HG02840 (cell line): ENCODE results near the gene SAP30L.
A peak's percentile ranks its signal among the peaks of the same experiment; 100 is the strongest.

Source experiments
- ATAC-seq: cut with Tn5 transposase; IDR thresholded peaks from one replicate; pipeline ENCODE4 v1.9.1; 2021; ENCODE audit warnings: mild to moderate bottlenecking, moderate library complexity, moderate number of reproducible peaks; ENCODE audit not compliant: unreplicated experiment, low FRiP score

The SAP30L gene

DNA sequence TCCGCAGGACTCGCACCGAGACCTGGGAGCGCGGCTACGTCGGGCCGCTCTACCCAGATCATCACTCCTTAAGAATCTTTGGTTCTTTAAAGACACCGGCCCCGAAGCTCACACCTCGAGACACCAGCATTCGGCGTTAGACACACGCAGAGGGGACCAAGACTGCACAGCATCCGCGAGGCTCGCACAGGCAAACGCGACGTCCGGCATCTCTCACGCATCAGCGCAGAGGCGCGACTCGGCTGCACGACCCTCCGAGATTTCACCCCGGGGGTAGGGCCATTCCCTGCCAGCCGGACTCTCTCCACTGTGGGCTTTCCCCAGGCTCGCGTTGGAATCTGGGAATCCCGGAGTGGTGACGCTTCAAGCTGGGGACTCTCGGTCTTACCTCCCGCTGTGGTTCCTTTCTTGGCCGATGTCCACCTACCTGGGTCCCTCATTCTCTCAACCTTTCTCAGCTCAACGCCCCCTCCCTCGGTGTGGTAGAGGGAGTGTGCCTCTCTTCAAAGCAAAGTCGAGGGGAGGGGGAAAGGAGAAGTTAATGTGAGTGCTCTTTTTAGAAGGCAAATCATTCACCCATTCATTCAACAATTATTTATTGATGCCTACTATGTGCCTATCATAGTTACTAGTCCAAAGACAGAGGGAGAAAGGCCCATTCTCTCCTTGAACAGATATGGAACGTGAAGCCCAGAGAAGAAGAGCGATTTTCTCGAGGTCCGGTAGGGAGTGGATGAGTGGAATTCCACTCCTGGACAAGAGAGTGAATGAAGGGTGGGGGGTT is 33.6 kb downstream of the SAP30L start:
- no peak for ATAC-seq

- no peak for ATAC-seq
Observed at GRCh38 chr5:154479944-154480750, 34.4 kb downstream of the SAP30L start.

- ATAC-seq = no peak
Observed at GRCh38 chr5:154480847-154481246, 35.0 kb downstream of the SAP30L start.

DNA sequence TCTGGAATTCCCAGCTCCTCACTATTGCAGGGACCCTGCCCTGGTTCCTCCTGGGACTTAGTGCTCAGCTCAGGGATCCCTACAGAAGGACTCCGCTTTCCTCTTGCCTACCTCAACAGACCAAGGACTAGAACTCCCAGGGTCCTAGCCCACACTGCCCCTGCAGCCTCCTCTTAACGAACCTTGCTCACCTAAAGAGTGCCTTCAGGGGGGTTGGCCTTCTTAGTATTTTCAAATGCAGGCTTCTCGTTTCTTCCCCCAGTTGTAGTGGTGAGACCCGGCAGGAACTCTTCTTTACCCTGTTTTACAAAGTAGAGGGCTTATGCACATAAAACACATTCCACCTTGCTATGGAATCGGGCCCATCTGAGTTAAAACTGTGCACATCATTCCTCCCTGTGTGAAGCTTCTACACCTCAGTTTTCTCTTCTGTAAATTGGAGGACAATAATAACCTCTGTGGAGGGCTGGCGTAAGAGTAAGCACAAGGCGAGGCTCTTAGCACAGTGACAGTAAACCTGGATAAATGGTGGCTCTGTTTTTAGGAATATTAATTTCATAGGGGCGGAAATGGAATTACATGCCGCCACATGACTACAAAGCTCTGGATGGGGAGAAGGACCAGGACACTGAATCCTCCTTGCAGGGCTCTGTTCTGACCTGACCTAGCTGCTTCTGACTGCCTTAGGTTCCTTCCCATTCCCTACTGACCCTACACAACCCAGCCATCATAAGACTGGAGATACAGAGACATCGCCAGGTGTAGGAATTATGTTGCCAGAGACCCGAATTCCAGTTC is 36.0 kb downstream of the SAP30L start:
- no peak for ATAC-seq

DNA sequence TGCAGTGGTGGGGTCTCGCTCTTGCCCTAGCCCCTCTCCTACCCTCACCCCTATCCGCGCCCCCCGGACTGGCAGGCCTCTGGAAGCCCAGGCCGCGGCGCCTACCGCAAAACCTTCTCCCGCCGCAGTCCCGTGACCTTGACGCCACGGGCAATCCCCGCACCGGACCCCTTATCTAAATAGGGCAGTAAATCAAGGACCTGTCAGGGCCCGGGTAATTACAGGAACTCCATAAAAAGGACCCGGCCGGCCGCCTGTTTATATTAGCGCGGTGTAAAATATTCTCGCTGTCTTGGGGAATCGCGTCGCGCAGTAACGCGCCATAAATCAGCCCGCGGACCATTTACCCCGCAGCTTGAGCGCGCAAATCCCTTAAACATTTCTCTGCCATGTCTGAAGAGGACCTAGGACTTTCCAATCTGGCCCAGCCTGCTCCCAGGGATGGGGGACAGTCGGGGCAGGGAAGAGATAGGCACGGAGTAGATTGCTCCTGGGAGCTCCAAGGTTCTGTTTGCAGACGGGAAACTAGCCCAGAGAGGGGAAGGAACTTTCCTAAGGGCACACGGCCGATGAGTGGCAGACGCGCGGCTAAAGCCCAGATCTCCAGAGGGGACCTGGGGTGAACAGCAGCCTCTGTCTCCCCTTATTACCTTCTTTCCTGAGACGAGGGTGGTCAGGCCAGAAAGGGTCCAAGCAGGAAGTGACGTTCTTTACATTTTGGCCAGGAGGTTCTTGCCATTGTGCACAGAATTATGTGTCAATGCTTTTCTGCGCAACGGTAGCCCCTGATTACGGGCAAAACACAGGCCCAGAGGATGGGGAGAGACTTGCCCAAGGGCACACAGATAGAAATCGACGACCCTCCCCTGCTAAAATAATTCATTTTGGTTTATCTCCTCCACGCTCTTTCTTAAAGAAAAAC is 37.0 kb downstream of the SAP30L start:
- no peak for ATAC-seq

DNA sequence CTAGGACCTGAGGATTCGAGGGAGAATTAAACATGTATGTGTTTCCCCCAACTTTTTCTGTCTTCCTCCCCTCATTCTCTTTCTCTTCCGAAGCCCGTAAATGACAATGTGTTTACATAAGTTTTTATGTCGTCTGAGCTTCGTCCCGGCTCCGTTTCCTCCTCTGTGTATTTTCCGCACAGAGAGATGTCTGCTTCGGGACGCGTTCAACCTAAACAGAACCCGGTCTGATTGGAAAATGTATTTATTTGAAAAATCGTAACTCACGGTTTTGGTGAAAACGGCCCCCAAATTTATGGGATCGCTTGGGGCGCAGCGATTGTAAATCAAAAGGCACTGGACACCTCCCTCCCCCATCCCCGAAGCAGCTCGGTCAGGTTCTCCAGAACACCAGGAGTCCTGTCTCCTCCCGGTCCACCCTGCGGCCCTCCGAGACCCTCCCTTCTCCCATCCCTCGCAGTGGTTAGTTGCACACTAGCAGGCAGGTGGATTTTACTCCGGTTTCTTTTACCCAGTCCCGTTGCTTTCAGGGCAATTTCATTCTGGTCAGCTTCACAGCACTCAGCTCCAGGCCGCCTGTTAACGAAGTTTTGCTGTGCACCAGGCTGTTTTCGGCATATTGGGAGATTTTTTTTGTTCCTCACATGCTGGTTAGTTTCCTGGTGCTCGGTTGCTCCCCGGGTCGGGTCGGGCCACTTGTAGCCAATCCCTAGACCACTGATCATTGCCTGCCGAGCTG is 38.0 kb downstream of the SAP30L start:
- no peak for ATAC-seq

GRCh38 chr5:154484393-154485095 is 38.7 kb downstream of the SAP30L start:
- no peak for ATAC-seq

GRCh38 chr5:154485096-154485491 is 39.3 kb downstream of the SAP30L start:
- no peak for ATAC-seq

- ATAC-seq = no peak
Observed at GRCh38 chr5:154485850-154486426, 40.1 kb downstream of the SAP30L start.

DNA sequence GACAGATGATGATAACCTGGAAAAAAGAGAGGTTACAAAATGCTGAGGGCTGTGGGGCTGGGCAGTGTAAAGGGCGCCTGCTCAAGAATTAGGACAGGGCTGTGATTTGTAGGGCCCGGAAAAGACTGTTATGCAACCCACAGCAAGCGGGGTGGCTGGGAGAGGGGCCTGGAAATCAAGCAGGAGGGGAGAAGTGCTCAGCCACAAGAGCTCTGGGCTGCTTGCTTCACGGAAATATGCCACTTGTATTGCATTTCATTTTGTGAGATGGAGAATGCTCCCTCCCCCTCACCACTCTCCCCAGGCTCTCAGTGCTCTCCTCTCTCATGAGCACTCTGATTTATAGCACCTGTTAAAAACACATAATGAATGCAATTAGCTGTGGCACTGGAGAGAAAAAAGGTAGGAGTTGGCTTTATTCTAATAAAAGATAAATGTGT is 40.6 kb downstream of the SAP30L start:
- ATAC-seq = no peak

- peak; percentile 99 for ATAC-seq
Observed at GRCh38 chr5:154487541-154487940, 41.7 kb downstream of the SAP30L start.

GRCh38 chr5:154491941-154492340 is 46.1 kb downstream of the SAP30L start:
- no peak for ATAC-seq

DNA sequence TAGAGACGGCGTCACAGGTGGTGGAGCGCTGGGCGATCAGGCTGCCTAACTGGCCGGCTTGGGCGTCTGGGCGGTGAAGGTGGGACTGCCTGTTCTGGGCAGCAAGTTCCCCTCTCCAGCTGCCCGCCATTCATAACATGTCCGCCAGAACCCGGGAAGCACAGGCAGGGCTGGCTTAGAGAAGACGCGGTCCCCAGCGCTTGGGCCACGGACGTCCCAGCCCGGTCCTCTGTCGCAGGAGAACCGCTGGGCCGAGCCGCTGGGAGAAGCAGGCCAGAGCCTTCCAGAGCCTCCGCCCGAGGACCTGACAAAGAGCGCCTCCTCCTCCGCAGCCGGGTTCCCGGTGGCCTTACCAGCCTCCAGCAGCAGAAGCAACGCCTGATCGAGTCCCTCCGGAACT is 47.5 kb downstream of the SAP30L start:
- ATAC-seq = no peak

DNA sequence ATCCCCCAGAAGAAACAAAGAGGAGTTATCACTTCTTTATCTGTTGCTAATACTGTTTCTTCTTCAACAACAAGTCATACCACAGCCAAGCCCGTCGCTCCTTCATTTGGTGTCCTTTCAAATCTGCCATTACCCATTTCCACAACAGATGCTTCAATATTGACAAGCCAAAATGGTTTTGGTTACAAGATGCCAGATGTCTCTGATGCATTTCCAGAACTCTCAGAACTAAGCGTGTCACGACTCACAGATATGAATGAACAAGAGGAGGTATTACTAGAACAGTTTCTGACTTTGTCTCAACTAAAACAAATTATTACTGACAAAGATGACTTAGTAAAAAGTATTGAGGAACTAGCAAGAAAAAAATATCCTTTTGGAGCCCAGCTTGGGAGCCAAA is 48.2 kb downstream of the SAP30L start:
- no peak for ATAC-seq

- no peak for ATAC-seq
Observed at GRCh38 chr5:154498591-154498990, 52.8 kb downstream of the SAP30L start.

GRCh38 chr5:154498994-154499393 is 53.2 kb downstream of the SAP30L start:
- ATAC-seq = no peak

- no peak for ATAC-seq
Observed at GRCh38 chr5:154501566-154501965, 55.8 kb downstream of the SAP30L start.

DNA sequence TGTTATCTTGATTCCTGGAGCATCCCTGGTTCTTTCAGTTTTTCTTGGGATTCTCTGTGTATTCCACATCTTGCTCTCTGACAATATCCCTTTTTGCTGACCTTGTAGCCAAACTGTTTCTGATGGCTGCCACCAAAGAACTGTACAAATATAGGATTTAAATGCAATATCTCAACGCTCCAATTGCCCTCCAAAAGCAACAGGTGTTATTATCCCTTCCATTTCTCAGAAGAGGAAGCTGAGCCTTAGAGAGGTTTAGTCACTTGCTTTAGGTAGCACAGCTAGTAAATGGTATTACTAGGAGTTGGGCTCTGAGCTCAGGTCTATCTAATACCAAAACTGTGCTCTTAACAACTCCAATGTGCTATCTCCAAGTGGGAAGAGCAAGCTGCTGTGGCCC is 56.4 kb downstream of the SAP30L start:
- no peak for ATAC-seq
